ENCODE data around the gene EPS8L2. TPM values are rescaled to one million over a fixed set of nuclear protein-coding genes. Genes with fewer than 3 reads are reported as not detected.

Gene EPS8L2
- total and polyA plus RNA-seq, 2 of the 13 experiments (the other 11 are each of a cell fraction or from before 2014, with no cell fraction given) = 89.3 to 416 TPM

GRCh38 chr11:776561-777287, 70.7 kb downstream of the EPS8L2 start (continued):
- TF ChIP-seq, protein P1, sequence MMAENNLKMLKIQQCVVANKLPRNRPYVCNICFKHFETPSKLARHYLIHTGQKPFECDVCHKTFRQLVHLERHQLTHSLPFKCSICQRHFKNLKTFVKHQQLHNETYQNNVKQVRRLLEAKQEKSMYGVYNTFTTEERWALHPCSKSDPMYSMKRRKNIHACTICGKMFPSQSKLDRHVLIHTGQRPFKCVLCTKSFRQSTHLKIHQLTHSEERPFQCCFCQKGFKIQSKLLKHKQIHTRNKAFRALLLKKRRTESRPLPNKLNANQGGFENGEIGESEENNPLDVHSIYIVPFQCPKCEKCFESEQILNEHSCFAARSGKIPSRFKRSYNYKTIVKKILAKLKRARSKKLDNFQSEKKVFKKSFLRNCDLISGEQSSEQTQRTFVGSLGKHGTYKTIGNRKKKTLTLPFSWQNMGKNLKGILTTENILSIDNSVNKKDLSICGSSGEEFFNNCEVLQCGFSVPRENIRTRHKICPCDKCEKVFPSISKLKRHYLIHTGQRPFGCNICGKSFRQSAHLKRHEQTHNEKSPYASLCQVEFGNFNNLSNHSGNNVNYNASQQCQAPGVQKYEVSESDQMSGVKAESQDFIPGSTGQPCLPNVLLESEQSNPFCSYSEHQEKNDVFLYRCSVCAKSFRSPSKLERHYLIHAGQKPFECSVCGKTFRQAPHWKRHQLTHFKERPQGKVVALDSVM (CRISPR knock-in tag; IDR thresholded peaks at IDR 0.05) = no peak
- TF ChIP-seq ZNF562 (CRISPR knock-in tag; IDR thresholded peaks at IDR 0.05; ENCODE audit: borderline replicate concordance) (no peak), ZMYM2 (CRISPR knock-in tag; IDR thresholded peaks at IDR 0.05) (no peak), NFE2L1 (CRISPR knock-in tag; IDR thresholded peaks at IDR 0.05; ENCODE audit: borderline replicate concordance) (peak; percentile 72; the same call in 1 of the 2 replicates), ADNP (CRISPR knock-in tag; IDR thresholded peaks at IDR 0.05) (no peak), RARG (CRISPR knock-in tag; IDR thresholded peaks at IDR 0.05; ENCODE audit: low read depth) (no peak), RERE (CRISPR knock-in tag; IDR thresholded peaks at IDR 0.05; ENCODE audit: low read depth) (no peak), ZNF382 (CRISPR knock-in tag; IDR thresholded peaks at IDR 0.05; ENCODE audit: borderline replicate concordance) (no peak), CENPBD1 (CRISPR knock-in tag; IDR thresholded peaks at IDR 0.05; ENCODE audit: borderline replicate concordance, low read depth) (no peak), CERS6 (CRISPR knock-in tag; IDR thresholded peaks at IDR 0.05) (no peak), ZNF773 (CRISPR knock-in tag; IDR thresholded peaks at IDR 0.05; ENCODE audit: borderline replicate concordance) (no peak), SP1 (IDR thresholded peaks at IDR 0.05) (no peak), SP1 (CRISPR knock-in tag; IDR thresholded peaks at IDR 0.05) (no peak), PREB (CRISPR knock-in tag; IDR thresholded peaks at IDR 0.05) (no peak), ZNF713 (CRISPR knock-in tag; IDR thresholded peaks at IDR 0.05) (no peak)
- TF ChIP-seq, protein P2, sequence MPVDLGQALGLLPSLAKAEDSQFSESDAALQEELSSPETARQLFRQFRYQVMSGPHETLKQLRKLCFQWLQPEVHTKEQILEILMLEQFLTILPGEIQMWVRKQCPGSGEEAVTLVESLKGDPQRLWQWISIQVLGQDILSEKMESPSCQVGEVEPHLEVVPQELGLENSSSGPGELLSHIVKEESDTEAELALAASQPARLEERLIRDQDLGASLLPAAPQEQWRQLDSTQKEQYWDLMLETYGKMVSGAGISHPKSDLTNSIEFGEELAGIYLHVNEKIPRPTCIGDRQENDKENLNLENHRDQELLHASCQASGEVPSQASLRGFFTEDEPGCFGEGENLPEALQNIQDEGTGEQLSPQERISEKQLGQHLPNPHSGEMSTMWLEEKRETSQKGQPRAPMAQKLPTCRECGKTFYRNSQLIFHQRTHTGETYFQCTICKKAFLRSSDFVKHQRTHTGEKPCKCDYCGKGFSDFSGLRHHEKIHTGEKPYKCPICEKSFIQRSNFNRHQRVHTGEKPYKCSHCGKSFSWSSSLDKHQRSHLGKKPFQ (CRISPR knock-in tag; IDR thresholded peaks at IDR 0.05; ENCODE audit: insufficient replicate concordance) = no peak

Data from HepG2 (cell line).